WERI-Rb-1 (cell line): ENCODE results near the gene CILP.
A peak's percentile ranks its signal among the peaks of the same experiment; 100 is the strongest.

Source experiments
- DNase-seq: peaks from one replicate; pipeline ENCODE4 v3.0.0-alpha.2; 2020
- H3K27ac ChIP-seq: fragments of 250-450 bp; sonication (Bioruptor Pico); 2 replicates; pipeline ENCODE4 v1.5.1; 2020; ENCODE audit warnings: mild to moderate bottlenecking, moderate library complexity
- H3K27me3 ChIP-seq: fragments of 250-450 bp; sonication (Bioruptor Pico); 2 replicates; pipeline ENCODE4 v1.5.1; 2021; ENCODE audit warnings: mild to moderate bottlenecking, low read depth, moderate library complexity; ENCODE audit not compliant: insufficient read depth, severe bottlenecking
- H3K36me3 ChIP-seq: fragments of 250-450 bp; sonication (Bioruptor Pico); 2 replicates; pipeline ENCODE4 v1.5.1; 2020; ENCODE audit warnings: mild to moderate bottlenecking, moderate library complexity
- H3K4me3 ChIP-seq: 2 replicates; pipeline ENCODE4 v1.5.1; 2011; ENCODE audit warnings: low read depth, mild to moderate bottlenecking, control low read depth, low read length
- H3K9me3 ChIP-seq: fragments of 250-450 bp; sonication (Bioruptor Pico); 2 replicates; pipeline ENCODE4 v1.5.1; 2021; ENCODE audit warnings: mild to moderate bottlenecking, moderate library complexity; ENCODE audit not compliant: severe bottlenecking
- TF ChIP-seq, protein P1 (sequence below): IDR thresholded peaks from 2 replicates; pipeline ENCODE4 v1.5.1; 2011; ENCODE audit warnings: low read depth, mild to moderate bottlenecking, control low read depth, inconsistent platforms, low read length

The CILP gene

DNA sequence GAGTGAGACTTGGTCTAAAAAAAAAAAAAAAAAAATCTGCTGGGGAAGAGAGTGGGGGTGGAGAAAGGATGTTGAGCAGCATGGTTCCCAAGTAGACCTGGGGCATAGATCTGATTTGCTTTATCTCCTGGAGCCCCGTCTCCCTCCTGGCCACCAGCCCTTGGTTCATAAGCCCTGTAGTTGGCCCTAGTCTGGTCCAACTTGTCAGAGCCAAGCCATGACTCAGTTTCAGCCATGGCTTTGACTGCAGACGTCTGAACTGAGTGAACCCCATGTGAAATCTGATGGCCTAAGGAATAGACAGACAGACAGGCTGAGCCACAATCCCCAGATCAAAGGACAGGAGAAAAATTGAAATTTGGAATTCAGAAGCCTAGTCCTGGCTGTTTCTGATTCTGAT is 2.0 kb upstream of the CILP start:
- TF ChIP-seq, protein P1, sequence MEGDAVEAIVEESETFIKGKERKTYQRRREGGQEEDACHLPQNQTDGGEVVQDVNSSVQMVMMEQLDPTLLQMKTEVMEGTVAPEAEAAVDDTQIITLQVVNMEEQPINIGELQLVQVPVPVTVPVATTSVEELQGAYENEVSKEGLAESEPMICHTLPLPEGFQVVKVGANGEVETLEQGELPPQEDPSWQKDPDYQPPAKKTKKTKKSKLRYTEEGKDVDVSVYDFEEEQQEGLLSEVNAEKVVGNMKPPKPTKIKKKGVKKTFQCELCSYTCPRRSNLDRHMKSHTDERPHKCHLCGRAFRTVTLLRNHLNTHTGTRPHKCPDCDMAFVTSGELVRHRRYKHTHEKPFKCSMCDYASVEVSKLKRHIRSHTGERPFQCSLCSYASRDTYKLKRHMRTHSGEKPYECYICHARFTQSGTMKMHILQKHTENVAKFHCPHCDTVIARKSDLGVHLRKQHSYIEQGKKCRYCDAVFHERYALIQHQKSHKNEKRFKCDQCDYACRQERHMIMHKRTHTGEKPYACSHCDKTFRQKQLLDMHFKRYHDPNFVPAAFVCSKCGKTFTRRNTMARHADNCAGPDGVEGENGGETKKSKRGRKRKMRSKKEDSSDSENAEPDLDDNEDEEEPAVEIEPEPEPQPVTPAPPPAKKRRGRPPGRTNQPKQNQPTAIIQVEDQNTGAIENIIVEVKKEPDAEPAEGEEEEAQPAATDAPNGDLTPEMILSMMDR = no peak
- no peak for DNase-seq
- Histone ChIP-seq H3K27ac (no peak overlapping the region), H3K4me3 (no peak overlapping the region), H3K36me3 (no peaks in the 10 kb centered on the region), H3K9me3 (no peaks in the 10 kb centered on the region), H3K27me3 (no peaks in the 10 kb centered on the region)

DNA sequence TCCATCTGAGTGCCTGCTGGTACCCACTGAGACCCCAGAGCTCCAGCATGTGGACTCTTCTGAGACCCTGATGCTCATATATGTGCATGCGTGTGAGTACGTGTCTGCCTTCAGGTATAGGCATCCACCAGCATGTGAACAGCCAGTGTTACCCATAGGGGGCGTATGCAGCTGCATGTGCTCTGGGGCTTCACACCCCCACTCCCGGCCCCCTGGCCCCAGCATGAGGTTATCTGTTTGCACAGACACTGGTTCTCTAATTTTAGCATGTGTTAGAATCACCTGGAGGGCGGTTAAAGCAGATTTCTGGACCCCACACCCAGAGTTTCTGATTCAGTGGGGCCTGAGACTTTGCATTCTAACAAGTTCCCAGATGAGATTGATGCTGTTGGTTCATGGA is 824 bp upstream of the CILP start:
- peak; percentile 78 for DNase-seq
- Histone ChIP-seq H3K9me3 (no peaks in the 10 kb centered on the region), H3K27me3 (no peaks in the 10 kb centered on the region), H3K27ac (no peak overlapping the region), H3K4me3 (no peak overlapping the region), H3K36me3 (no peaks in the 10 kb centered on the region)
- TF ChIP-seq, protein P1 = peak; percentile 89

DNA sequence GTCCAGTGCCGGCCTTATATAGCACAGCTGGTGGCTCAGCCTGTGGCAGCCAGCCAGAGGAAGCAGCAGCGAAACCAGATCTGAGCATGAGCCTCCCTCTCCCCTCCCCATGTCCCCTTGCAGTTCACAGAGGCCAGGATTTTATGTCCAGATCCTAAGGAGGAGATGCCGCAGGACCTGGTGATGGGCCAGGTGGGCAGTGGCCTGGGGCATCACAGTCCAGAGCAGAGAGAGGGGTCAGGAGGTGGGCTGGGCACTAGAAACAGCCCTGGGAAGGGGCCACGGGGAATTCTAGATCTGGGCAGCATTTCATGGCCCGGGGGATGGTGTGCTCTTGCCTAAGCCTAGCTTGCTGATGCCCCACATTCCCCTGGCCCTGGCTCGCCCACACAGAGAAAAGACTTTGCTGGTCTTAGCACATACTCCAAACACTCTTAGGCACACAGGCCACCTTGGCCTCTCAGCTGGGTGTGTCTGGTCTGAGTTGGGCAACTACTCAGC is 259 bp upstream of the CILP start:
- H3K36me3 ChIP-seq = no peaks in the 10 kb centered on the region
- no peak overlapping the region for H3K4me3 ChIP-seq
- no peak for DNase-seq
- H3K27ac ChIP-seq = no peak overlapping the region
- no peaks in the 10 kb centered on the region for H3K27me3 ChIP-seq
- no peaks in the 10 kb centered on the region for H3K9me3 ChIP-seq
- TF ChIP-seq, protein P1 = no peak

DNA sequence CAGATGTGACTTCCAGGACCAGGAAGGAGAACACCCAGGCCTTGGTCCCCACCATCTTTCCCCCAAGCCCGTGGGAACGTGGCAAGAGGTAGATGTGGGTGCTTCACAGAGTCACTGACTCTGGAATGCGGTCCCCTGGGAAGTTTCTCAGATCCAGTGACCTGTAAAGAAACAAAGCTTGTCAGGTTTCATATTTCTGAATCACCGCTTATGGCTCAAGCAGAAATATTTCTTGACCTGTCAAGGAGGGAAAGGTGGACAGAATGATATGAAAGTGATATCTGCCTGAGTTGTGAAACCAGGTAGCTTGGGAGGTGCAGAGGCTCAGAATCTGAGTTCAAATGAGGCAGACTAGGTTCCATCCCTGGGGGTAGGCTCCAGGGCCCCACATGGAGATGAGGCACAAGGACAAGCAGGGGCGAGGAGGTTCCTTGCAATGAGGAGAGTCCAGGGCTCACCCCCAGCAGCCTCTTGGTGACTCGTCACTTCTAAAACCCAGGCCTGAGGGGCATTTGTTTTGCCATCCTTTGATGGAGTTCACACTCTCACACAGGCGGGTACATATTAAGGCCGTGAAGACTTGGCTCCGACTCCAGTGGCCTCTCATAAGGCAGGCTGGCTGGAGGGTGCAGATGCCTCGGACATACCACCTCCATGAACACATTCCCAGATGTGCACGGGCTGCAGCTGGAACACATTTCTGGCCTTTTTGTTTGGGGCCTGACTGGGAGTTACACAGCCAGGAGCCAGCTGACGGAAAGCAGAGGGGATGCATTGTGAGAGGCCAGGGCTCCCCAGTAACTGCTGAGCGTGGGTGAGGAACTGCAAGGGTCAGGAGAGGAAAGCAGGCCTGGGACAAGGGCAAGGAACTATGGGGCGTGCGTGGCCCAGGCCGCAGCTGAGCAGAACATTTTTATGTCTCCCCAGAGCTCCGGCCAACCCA is 1.3 kb downstream of the CILP start:
- no peak for DNase-seq
- no peak overlapping the region for H3K27ac ChIP-seq
- H3K4me3 ChIP-seq = no peak overlapping the region
- no peaks in the 10 kb centered on the region for H3K27me3 ChIP-seq
- no peaks in the 10 kb centered on the region for H3K9me3 ChIP-seq
- TF ChIP-seq, protein P1 = no peak
- H3K36me3 ChIP-seq = no peaks in the 10 kb centered on the region

DNA sequence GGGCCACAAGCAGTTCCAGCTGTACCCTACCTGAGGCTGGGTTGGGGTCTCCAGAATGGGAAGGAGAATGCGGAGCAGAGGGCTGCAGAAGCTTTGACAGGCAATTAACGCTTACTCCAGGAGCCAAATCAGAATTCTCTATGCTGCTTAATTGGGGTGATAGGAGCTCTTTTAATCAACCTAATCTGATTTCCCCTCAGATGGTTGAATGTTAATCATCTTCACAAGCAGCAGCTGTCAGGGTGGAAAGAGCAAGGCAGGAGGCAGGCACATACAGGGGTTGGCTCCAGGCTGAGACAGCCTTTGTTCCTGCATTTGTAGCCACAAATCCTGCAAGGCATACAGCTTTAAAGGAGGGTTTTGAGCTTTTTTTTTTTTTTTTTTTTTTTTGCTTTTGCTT is 2.6 kb downstream of the CILP start:
- H3K4me3 ChIP-seq = no peak overlapping the region
- peak; percentile 55 for DNase-seq
- peak overlapping the region; percentile 30 for H3K27ac ChIP-seq
- TF ChIP-seq, protein P1 = no peak
- no peaks in the 10 kb centered on the region for H3K27me3 ChIP-seq
- no peaks in the 10 kb centered on the region for H3K36me3 ChIP-seq
- no peaks in the 10 kb centered on the region for H3K9me3 ChIP-seq
